ENCODE results near the gene GABARAPL2.
"Not testable (repeated sequence)": the region's sequence is repeated elsewhere in the genome, so short reads cannot be mapped to it uniquely, and the experiment has no call there.

GABARAPL2 gene

GRCh38 chr16:75591927-75592326, 25.7 kb downstream of the GABARAPL2 start:
- FAIRE-seq, result not testable (repeated sequence)

- no peak for FAIRE-seq
Measured at GRCh38 chr16:75593308-75593707, 27.1 kb downstream of the GABARAPL2 start.

- FAIRE-seq, result no peak
Measured at GRCh38 chr16:75593825-75594820, 27.9 kb downstream of the GABARAPL2 start.

GRCh38 chr16:75599452-75600277, 33.5 kb downstream of the GABARAPL2 start:
- no peak for FAIRE-seq

GRCh38 chr16:75603241-75603640, 37.1 kb downstream of the GABARAPL2 start:
- FAIRE-seq, result no peak

GRCh38 chr16:75606507-75606906, 40.3 kb downstream of the GABARAPL2 start:
- no peak for FAIRE-seq

- FAIRE-seq, result no peak
Measured at GRCh38 chr16:75614066-75614897, 48.1 kb downstream of the GABARAPL2 start.

- FAIRE-seq, result no peak
Measured at GRCh38 chr16:75615619-75616018, 49.4 kb downstream of the GABARAPL2 start.

- no peak for FAIRE-seq
Measured at GRCh38 chr16:75616521-75617010, 50.4 kb downstream of the GABARAPL2 start.

GRCh38 chr16:75617121-75617520, 50.9 kb downstream of the GABARAPL2 start:
- FAIRE-seq, result no peak

GRCh38 chr16:75618780-75619179, 52.6 kb downstream of the GABARAPL2 start:
- no peak for FAIRE-seq

- FAIRE-seq, result no peak
Measured at GRCh38 chr16:75620326-75621169, 54.4 kb downstream of the GABARAPL2 start.

- FAIRE-seq, result no peak
Measured at GRCh38 chr16:75621170-75621477, 54.9 kb downstream of the GABARAPL2 start.

GRCh38 chr16:75622761-75623605, 56.8 kb downstream of the GABARAPL2 start, which contains the start of gene ADAT1:
Gene ADAT1 (minus strand): TSS chr16:75623281. CDS start chr16:75620799, 2,482 bp downstream.
- no peak for FAIRE-seq

- no peak for FAIRE-seq
Measured at GRCh38 chr16:75624921-75625334, 58.7 kb downstream of the GABARAPL2 start.

- FAIRE-seq, result no peak
Measured at GRCh38 chr16:75626806-75627205, 60.6 kb downstream of the GABARAPL2 start.
